OCI-LY1 (cell line): Measurements from ENCODE around the gene JAKMIP1.

Experiments used
- H2AFZ ChIP-seq: fragments of 200-600 bp; sonication (generic), shearing (Covaris generic); 2 replicates; pipeline ENCODE4 v1.6.0; 2014; ENCODE audit warnings: antibody characterized with exemption, mild to moderate bottlenecking, low read length
- H3F3A ChIP-seq: fragments of 200-600 bp; sonication (generic), shearing (Covaris generic); 2 replicates; pipeline ENCODE4 v1.6.0; 2014; ENCODE audit warnings: mild to moderate bottlenecking, antibody characterized with exemption, low read length, moderate library complexity; ENCODE audit not compliant: insufficient read depth
- H3K27ac ChIP-seq: fragments of 200-600 bp; sonication (generic); 2 replicates; pipeline ENCODE4 v1.5.1; 2014; ENCODE audit warnings: low read length, mixed run types, mild to moderate bottlenecking, low read depth; ENCODE audit not compliant: poor library complexity, severe bottlenecking
- H3K27me3 ChIP-seq: fragments of 200-600 bp; sonication (generic); 2 replicates; pipeline ENCODE4 v1.6.0; 2014; ENCODE audit warnings: antibody characterized with exemption, mild to moderate bottlenecking, low read length, moderate library complexity; ENCODE audit not compliant: insufficient read depth
- H3K36me3 ChIP-seq: fragments of 200-600 bp; sonication (generic); 2 replicates; pipeline ENCODE4 v1.6.1; 2014; ENCODE audit warnings: mild to moderate bottlenecking, antibody characterized with exemption, low read length, moderate library complexity, mixed read lengths; ENCODE audit not compliant: insufficient read depth
- H3K4me1 ChIP-seq: fragments of 200-600 bp; sonication (generic); 2 replicates; pipeline ENCODE4 v1.5.1; 2014; ENCODE audit warnings: mild to moderate bottlenecking, low read length, moderate library complexity; ENCODE audit not compliant: insufficient read depth, severe bottlenecking
- H3K4me2 ChIP-seq: fragments of 200-600 bp; sonication (generic), shearing (Covaris generic); 2 replicates; pipeline ENCODE4 v1.6.1; 2014; ENCODE audit warnings: low read length
- H3K4me3 ChIP-seq: fragments of 200-600 bp; sonication (generic); 2 replicates; pipeline ENCODE4 v1.5.1; 2014; ENCODE audit warnings: low read length, low read depth, mild to moderate bottlenecking, mixed read lengths; ENCODE audit not compliant: poor library complexity, severe bottlenecking
- H3K79me2 ChIP-seq: fragments of 200-600 bp; shearing (Covaris generic); 2 replicates; pipeline ENCODE4 v1.6.1; 2016; ENCODE audit warnings: mixed run types, low read length, mixed read lengths; ENCODE audit not compliant: insufficient read depth
- H3K9ac ChIP-seq: fragments of 200-600 bp; sonication (generic), shearing (Covaris generic); 2 replicates; pipeline ENCODE4 v1.6.1; 2014; ENCODE audit warnings: mild to moderate bottlenecking, low read length, mixed read lengths
- H3K9me2 ChIP-seq: fragments of 200-600 bp; sonication (generic), shearing (Covaris generic); 2 replicates; pipeline ENCODE4 v1.6.1; 2014; ENCODE audit warnings: low read depth, mild to moderate bottlenecking, low read length, mixed read lengths
- H3K9me3 ChIP-seq: fragments of 200-600 bp; shearing (Covaris generic); 2 replicates; pipeline ENCODE4 v1.6.1; 2014; ENCODE audit warnings: low read length, mixed read lengths
- H4K20me1 ChIP-seq: fragments of 200-600 bp; sonication (generic), shearing (Covaris generic); 2 replicates; pipeline ENCODE4 v1.6.0; 2016; ENCODE audit warnings: mild to moderate bottlenecking, low read length; ENCODE audit not compliant: insufficient read depth
- CTCF ChIP-seq: fragments of 200-600 bp; sonication (generic), shearing (Covaris generic); IDR thresholded peaks from 2 replicates; pipeline ENCODE4 v1.5.1; 2017; ENCODE audit warnings: mild to moderate bottlenecking, antibody characterized with exemption, low read length, moderate library complexity, mixed read lengths
- EZH2 ChIP-seq: fragments of 200-600 bp; sonication (generic), shearing (Covaris generic); IDR thresholded peaks from 2 replicates; pipeline ENCODE4 v1.8.0; 2017; ENCODE audit warnings: borderline replicate concordance, mixed run types, mild to moderate bottlenecking, antibody characterized with exemption, low read length, moderate library complexity, mixed read lengths

JAKMIP1 gene

GRCh38 chr4:6092971-6093370 is 107.4 kb downstream of the JAKMIP1 start:
- Histone ChIP-seq H3K27ac (no peak overlapping the region), H3K36me3 (no peaks in the 10 kb centered on the region), H3K4me1 (no peaks in the 10 kb centered on the region), H3K4me2 (no peak overlapping the region), H3F3A (no peaks in the 10 kb centered on the region), H3K9me2 (no peaks in the 10 kb centered on the region), H4K20me1 (no peaks in the 10 kb centered on the region), H3K9me3 (no peaks in the 10 kb centered on the region), H3K27me3 (no peaks in the 10 kb centered on the region), H3K79me2 (no peaks in the 10 kb centered on the region), H3K9ac (no peak overlapping the region), H3K4me3 (no peak overlapping the region), H2AFZ (no peak overlapping the region)
- no peak for TF ChIP-seq CTCF
- no peak for TF ChIP-seq EZH2

- no peaks in the 10 kb centered on the region for H4K20me1 ChIP-seq
- no peaks in the 10 kb centered on the region for H3K27me3 ChIP-seq
- H3K36me3 ChIP-seq, result no peaks in the 10 kb centered on the region
- no peak overlapping the region for H3K27ac ChIP-seq
- H3K9me3 ChIP-seq, result no peaks in the 10 kb centered on the region
- H3K9me2 ChIP-seq, result no peaks in the 10 kb centered on the region
- no peak overlapping the region for H3K9ac ChIP-seq
- H3F3A ChIP-seq, result no peaks in the 10 kb centered on the region
- TF ChIP-seq EZH2 (no peak), CTCF (no peak)
- no peak overlapping the region for H3K4me2 ChIP-seq
- no peak overlapping the region for H2AFZ ChIP-seq
- H3K4me3 ChIP-seq, result no peak overlapping the region
- no peaks in the 10 kb centered on the region for H3K79me2 ChIP-seq
- H3K4me1 ChIP-seq, result no peaks in the 10 kb centered on the region
Measured at GRCh38 chr4:6092131-6092530, 108.2 kb downstream of the JAKMIP1 start.

GRCh38 chr4:6090931-6091330 is 109.4 kb downstream of the JAKMIP1 start:
- TF ChIP-seq EZH2, result no peak
- no peak for TF ChIP-seq CTCF
- no peak overlapping the region for H3K4me3 ChIP-seq
- H3K27ac ChIP-seq, result no peak overlapping the region
- H3K9me3 ChIP-seq, result no peaks in the 10 kb centered on the region
- no peak overlapping the region for H3K9ac ChIP-seq
- H2AFZ ChIP-seq, result no peak overlapping the region
- H3K27me3 ChIP-seq, result no peaks in the 10 kb centered on the region
- H4K20me1 ChIP-seq, result no peaks in the 10 kb centered on the region
- no peaks in the 10 kb centered on the region for H3K36me3 ChIP-seq
- no peaks in the 10 kb centered on the region for H3F3A ChIP-seq
- H3K4me1 ChIP-seq, result no peaks in the 10 kb centered on the region
- no peaks in the 10 kb centered on the region for H3K9me2 ChIP-seq
- no peaks in the 10 kb centered on the region for H3K79me2 ChIP-seq
- no peak overlapping the region for H3K4me2 ChIP-seq
